GM21723 (cell line): ENCODE results near the gene MMRN2.
"Not testable (repeated sequence)": the region's sequence is repeated elsewhere in the genome, so short reads cannot be mapped to it uniquely, and the experiment has no call there.

Experiments used
- ATAC-seq: cut with Tn5 transposase; IDR thresholded peaks from one replicate; pipeline ENCODE4 v1.9.1; 2021; ENCODE audit warnings: mild to moderate bottlenecking, moderate library complexity; ENCODE audit not compliant: unreplicated experiment

MMRN2 gene

GRCh38 chr10:86957471-86958115, at the start of gene MMRN2:
Gene MMRN2 (minus strand): TSS chr10:86957615. CDS start chr10:86957541, 74 bp downstream.
- no peak for ATAC-seq

- not testable (repeated sequence) for ATAC-seq
These were observed 49.7 kb upstream of the MMRN2 start for GRCh38 chr10:87007124-87007523.

GRCh38 chr10:87000491-87000890, 43.1 kb upstream of the MMRN2 start:
- no peak for ATAC-seq

- not testable (repeated sequence) for ATAC-seq
These were observed 42.5 kb upstream of the MMRN2 start for GRCh38 chr10:86999802-87000403.

- ATAC-seq, result no peak
These were observed 35.5 kb upstream of the MMRN2 start for GRCh38 chr10:86992929-86993328.

GRCh38 chr10:86992456-86992855, 35.0 kb upstream of the MMRN2 start:
- no peak for ATAC-seq

GRCh38 chr10:86991362-86991761, 33.9 kb upstream of the MMRN2 start:
- ATAC-seq, result not testable (repeated sequence)

- ATAC-seq, result no peak
These were observed 31.1 kb upstream of the MMRN2 start for GRCh38 chr10:86988520-86988919.

GRCh38 chr10:86984498-86984897, 27.1 kb upstream of the MMRN2 start:
- ATAC-seq, result not testable (repeated sequence)

GRCh38 chr10:86981716-86982115, 24.3 kb upstream of the MMRN2 start:
- no peak for ATAC-seq

- not testable (repeated sequence) for ATAC-seq
These were observed 23.6 kb upstream of the MMRN2 start for GRCh38 chr10:86981020-86981419.

GRCh38 chr10:86979977-86980448, 22.6 kb upstream of the MMRN2 start:
- no peak for ATAC-seq

GRCh38 chr10:86979296-86979818, 21.9 kb upstream of the MMRN2 start:
- no peak for ATAC-seq

- not testable (repeated sequence) for ATAC-seq
These were observed 21.0 kb upstream of the MMRN2 start for GRCh38 chr10:86978457-86978856.

GRCh38 chr10:86976362-86977056, 19.1 kb upstream of the MMRN2 start:
- no peak for ATAC-seq

- ATAC-seq, result no peak
These were observed 17.1 kb upstream of the MMRN2 start for GRCh38 chr10:86974484-86974883.

- no peak for ATAC-seq
These were observed 15.4 kb upstream of the MMRN2 start for GRCh38 chr10:86972613-86973380.

GRCh38 chr10:86971232-86971991, 14.0 kb upstream of the MMRN2 start:
- ATAC-seq, result peak; percentile 73

GRCh38 chr10:86970982-86971231, 13.5 kb upstream of the MMRN2 start:
- no peak for ATAC-seq

- no peak for ATAC-seq
These were observed 13.0 kb upstream of the MMRN2 start for GRCh38 chr10:86970162-86970981.
